NCI-H748 (cell line): Measurements from ENCODE around the gene ADAM11.

Source experiments
- DNase-seq: peaks from one replicate; lab custom pipeline; 2025; ENCODE audit not compliant: unreplicated experiment; lab: John Stamatoyannopoulos, UW

ADAM11 gene

GRCh38 chr17:44829523-44830358, 71.0 kb downstream of the ADAM11 start, which contains the start of gene GJC1:
GJC1 (minus strand) TSS chr17:44830287; CDS start chr17:44805817, 24,470 bp downstream.
- peak; percentile 57 for DNase-seq

- peak; percentile 39 for DNase-seq
Observed at GRCh38 chr17:44830359-44831288, 71.8 kb downstream of the ADAM11 start.

- no peak for DNase-seq
Observed at GRCh38 chr17:44831371-44831770, 72.6 kb downstream of the ADAM11 start.
